Measurements from ENCODE around the gene TRAF4. TPM values are rescaled to one million over a fixed set of nuclear protein-coding genes. Genes with fewer than 3 reads are reported as not detected.

Gene TRAF4, protein sequence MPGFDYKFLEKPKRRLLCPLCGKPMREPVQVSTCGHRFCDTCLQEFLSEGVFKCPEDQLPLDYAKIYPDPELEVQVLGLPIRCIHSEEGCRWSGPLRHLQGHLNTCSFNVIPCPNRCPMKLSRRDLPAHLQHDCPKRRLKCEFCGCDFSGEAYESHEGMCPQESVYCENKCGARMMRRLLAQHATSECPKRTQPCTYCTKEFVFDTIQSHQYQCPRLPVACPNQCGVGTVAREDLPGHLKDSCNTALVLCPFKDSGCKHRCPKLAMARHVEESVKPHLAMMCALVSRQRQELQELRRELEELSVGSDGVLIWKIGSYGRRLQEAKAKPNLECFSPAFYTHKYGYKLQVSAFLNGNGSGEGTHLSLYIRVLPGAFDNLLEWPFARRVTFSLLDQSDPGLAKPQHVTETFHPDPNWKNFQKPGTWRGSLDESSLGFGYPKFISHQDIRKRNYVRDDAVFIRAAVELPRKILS
- total RNA-seq: 10 to 100 TPM; 44.9 to 45.1 TPM

DNA sequence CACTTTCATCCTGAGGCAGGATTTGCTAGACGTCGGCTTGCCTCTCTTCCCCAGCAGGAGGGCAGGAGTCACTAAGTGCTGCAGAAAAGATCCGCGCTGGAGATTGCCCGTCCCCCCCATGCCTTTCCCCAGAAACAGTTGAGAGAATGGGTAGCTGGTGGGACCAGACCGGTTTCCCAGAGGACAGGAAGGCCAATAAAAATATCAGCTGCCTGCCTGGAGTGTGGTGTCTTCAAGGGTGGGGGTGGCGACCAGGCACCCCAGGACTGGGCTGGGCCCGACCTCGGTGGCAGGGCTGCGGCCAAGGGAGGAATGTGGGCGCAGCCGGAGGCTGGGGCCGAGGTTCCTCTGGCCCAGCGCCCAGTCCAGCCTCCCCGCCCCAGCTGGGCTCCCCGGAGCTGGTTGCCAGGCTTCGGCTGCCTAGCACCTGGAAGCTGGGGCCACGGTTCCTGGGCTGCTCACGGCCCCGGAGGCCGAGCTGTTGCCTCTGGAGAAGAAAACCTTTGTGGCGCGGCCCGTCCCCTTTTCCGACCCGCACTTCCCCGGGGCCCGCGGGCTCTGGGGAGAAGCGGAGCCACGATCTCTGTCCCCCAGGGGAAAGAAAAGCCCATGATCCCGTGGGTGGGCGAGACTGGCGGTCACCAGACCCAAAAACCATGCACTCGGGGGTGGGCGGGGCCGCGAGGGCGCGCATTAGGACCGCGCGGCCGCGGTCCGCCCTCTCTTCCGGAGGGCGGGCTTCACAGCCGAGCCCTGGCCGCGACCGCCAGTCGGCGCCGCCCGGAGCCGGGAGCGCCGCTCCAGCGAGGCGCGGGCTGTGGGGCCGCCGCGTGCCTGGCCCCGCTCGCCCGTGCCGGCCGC is at the start of gene TRAF4:
TRAF4 (plus strand) TSS at position 769 of the 861 bp plus-strand sequence. CDS start 102 bp downstream, outside the sequence.
- peaks cover 2% of the 10 kb centered on the region for H3K9me3 Mint-ChIP-seq
- H3K4me1 Mint-ChIP-seq: peaks cover 42% of the 10 kb centered on the region
- no peaks in the 10 kb centered on the region for H3K27me3 Mint-ChIP-seq
- peak within 1 kb of the TSS; percentile 89 for H3K4me3 Mint-ChIP-seq
- peaks cover 13% of the 10 kb centered on the region for H3K36me3 Mint-ChIP-seq (ENCODE audit: low read depth)
- ChIA-PET CTCF (interaction anchor here (0.6 to 20.1 kb wide), 4 partner anchors 8 to 159 kb away, joined by 3 to 420 read pairs (median 4); partner anchors contain the start of genes DHRS13, NEK8 and TLCD1), POLR2A (interaction anchor here (1.0 kb wide), 1 partner anchor 17 kb away, joined by 3 read pairs; no protein-coding TSS in a partner anchor)
- peak within 1 kb of the TSS; percentile 94 for H3K27ac Mint-ChIP-seq
- peak; percentile 77 for DNase-seq

DNA sequence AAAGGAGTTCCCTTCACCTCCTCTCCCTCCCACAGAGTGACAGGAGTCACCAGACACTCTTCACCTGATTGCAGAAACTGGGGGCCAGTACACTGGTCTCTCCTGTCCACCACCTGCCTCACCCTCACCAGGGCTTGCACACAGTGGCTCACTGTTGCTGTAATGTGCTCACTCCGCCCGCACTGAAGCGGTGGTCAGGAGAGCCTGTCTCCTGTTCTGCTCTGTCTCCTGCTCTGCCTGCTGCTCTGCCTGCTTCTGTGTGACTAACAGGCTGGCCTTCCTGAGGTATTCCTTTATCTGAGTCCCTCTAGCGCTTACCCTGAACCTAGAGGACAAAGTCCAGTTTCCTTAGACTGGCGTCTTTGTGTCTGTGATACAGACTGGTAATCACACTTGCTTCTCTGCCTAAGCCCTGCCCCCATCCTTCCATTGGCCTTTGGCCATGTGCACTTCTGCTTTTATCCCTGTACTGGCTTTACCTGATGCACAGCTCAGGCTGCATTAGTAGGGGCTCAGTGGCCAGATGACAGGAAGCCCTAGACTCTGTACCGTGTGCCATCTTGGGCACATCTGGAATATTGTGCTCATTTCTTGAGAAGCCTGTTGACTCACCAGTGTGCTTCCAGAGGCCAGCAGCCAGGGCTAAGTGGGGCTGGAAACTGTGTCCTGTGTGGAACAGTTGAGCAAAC is 45.4 kb upstream of the TRAF4 start:
- H3K27ac Mint-ChIP-seq: no peak overlapping the region
- ChIA-PET CTCF (interaction anchor here (0.6 kb wide), 1 partner anchor 26 kb away, joined by 3 read pairs; no protein-coding TSS in a partner anchor), POLR2A (interaction anchor here (0.6 kb wide), 1 partner anchor 10 kb away, joined by 4 read pairs; no protein-coding TSS in a partner anchor)
- DNase-seq: no peak
- no peaks in the 10 kb centered on the region for H3K27me3 Mint-ChIP-seq
- H3K9me3 Mint-ChIP-seq: no peaks in the 10 kb centered on the region
- H3K4me1 Mint-ChIP-seq: no peaks in the 10 kb centered on the region
- H3K4me3 Mint-ChIP-seq: no peak overlapping the region
- H3K36me3 Mint-ChIP-seq (ENCODE audit: low read depth): peaks cover 64% of the 10 kb centered on the region

DNA sequence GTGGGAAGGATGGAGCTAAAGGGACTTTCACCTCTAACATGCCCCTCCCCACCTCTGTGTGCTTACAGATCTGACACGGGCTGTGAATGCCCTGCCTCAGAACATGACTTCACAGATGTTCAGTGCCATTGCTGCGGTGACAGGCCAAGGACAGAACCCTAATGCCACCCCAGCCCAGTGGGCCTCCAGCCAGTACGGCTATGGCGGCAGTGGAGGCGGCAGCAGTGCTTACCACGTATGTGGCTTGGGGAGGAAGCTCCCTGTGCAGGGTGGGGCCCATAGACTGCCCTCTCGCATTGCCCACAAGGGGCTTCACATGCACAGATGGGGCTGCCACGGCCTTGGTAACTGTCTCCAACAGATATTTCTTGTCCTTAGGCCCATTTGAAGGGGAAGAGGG is 43.5 kb upstream of the TRAF4 start:
- H3K27me3 Mint-ChIP-seq: no peaks in the 10 kb centered on the region
- DNase-seq: no peak
- CTCF ChIA-PET: interaction anchor here (0.7 kb wide), 2 partner anchors 50 to 51 kb away, joined by 3 read pairs; no protein-coding TSS in a partner anchor
- H3K27ac Mint-ChIP-seq: no peak overlapping the region
- H3K36me3 Mint-ChIP-seq (ENCODE audit: low read depth): peaks cover 57% of the 10 kb centered on the region
- POLR2A ChIA-PET: no interaction called here
- H3K4me3 Mint-ChIP-seq: no peak overlapping the region
- H3K9me3 Mint-ChIP-seq: no peaks in the 10 kb centered on the region
- no peaks in the 10 kb centered on the region for H3K4me1 Mint-ChIP-seq

DNA sequence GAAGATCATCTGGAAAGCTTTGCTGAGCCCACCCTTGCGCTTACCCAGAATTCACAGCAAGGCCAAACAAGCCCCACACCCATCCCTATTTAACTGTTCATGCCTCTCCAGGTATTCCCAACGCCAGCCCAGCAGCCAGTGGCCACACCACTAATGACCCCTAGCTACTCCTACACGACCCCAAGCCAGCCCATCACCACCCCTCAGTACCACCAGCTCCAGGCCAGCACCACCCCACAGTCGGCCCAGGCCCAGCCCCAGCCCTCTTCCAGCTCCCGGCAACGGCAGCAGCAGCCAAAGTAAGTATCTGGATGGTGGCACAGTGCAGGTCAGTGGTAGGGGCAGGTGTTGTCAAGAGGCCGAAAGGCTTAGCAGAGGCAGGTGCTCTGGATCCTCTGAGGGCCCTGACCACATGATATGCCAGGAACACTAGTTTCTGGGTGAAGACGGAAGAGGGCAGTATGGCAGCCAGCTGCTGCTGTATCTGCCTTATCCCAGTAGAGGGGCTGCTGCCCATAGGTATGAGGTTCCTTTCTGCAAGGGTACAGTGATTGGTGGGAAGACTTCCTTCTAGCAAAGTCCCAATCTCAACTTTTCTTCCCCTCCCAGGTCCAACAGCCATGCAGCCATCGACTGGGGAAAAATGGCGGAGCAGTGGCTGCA is 42.9 kb upstream of the TRAF4 start:
- POLR2A ChIA-PET: no interaction called here
- Mint-ChIP-seq H3K27me3 (no peaks in the 10 kb centered on the region), H3K9me3 (no peaks in the 10 kb centered on the region), H3K27ac (no peak overlapping the region), H3K4me1 (peaks cover 1% of the 10 kb centered on the region), H3K4me3 (no peak overlapping the region), H3K36me3 (ENCODE audit: low read depth) (peaks cover 54% of the 10 kb centered on the region)
- no peak for DNase-seq
- CTCF ChIA-PET: interaction anchor here (0.7 kb wide), 1 partner anchor 50 kb away, joined by 3 read pairs; no protein-coding TSS in a partner anchor

DNA sequence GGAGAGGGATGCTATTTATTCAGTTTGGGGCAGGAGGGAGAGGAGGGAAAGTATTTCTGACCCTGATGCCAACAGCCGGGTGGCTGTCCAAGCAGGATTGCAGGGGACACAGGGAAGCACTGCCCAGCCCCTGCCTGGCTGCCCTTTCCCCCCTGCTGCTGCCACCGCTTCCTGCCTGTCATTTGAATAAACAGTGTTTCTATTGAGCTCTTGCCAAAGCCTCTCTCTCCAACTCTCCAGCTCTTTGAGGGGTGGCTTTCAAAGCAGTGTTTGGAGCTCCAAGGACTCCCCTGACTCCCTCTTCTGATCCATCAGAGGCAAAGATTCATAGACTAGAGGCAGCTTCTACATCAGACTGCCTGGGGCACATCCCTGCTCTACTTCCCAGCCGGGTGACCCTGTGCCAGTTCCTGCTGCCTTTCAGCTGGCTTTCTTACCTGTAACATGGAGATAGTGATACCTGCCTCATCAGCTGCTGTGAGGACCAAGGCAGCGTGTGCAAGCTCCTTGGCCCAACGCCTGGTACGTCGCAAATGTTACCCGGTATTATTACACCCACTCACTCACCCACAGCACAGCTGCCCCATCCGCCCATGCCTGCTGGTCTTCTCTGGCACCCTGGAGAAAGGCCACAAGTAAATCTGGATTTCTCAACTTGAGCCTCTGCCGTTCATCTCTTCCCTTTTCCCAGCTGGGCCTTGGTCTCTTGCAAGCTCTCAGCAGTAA is 41.6 kb upstream of the TRAF4 start:
- Mint-ChIP-seq H3K9me3 (no peaks in the 10 kb centered on the region), H3K27ac (no peak overlapping the region), H3K27me3 (no peaks in the 10 kb centered on the region), H3K4me1 (peaks cover 1% of the 10 kb centered on the region), H3K36me3 (ENCODE audit: low read depth) (peaks cover 45% of the 10 kb centered on the region), H3K4me3 (no peak overlapping the region)
- ChIA-PET POLR2A (no interaction called here), CTCF (interaction anchor here (0.7 to 1.3 kb wide), 4 partner anchors 9 to 25 kb away, joined by 3 to 5 read pairs (median 4); partner anchors contain the start of gene PROCA1)
- no peak for DNase-seq

DNA sequence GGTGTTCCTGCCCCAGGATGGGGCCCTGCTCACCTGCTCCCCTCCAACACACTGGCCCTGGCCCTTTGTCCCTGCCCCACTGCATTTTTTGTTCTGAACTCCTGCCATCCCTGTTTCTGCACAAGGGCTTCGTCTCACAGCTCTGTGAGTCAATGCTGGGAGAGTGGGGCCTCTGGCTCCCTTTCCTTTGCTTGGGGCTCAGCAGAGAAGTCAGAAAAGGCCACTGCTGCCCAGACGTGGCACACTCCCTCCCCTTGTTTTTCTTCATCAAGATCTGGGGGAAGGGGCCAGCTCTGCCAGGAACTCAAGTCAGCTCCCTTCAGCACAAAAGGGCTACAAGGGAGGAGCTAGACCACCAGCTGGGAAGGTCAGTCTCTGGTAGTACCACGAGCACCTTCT is 41.1 kb upstream of the TRAF4 start:
- no peaks in the 10 kb centered on the region for H3K27me3 Mint-ChIP-seq
- H3K27ac Mint-ChIP-seq: no peak overlapping the region
- CTCF ChIA-PET: interaction anchor here (0.7 to 1.3 kb wide), 4 partner anchors 9 to 25 kb away, joined by 3 to 5 read pairs (median 4); partner anchors contain the start of gene PROCA1
- H3K36me3 Mint-ChIP-seq (ENCODE audit: low read depth): peaks cover 40% of the 10 kb centered on the region
- H3K4me1 Mint-ChIP-seq: peaks cover 1% of the 10 kb centered on the region
- no peaks in the 10 kb centered on the region for H3K9me3 Mint-ChIP-seq
- POLR2A ChIA-PET: no interaction called here
- DNase-seq: no peak
- H3K4me3 Mint-ChIP-seq: no peak overlapping the region

DNA sequence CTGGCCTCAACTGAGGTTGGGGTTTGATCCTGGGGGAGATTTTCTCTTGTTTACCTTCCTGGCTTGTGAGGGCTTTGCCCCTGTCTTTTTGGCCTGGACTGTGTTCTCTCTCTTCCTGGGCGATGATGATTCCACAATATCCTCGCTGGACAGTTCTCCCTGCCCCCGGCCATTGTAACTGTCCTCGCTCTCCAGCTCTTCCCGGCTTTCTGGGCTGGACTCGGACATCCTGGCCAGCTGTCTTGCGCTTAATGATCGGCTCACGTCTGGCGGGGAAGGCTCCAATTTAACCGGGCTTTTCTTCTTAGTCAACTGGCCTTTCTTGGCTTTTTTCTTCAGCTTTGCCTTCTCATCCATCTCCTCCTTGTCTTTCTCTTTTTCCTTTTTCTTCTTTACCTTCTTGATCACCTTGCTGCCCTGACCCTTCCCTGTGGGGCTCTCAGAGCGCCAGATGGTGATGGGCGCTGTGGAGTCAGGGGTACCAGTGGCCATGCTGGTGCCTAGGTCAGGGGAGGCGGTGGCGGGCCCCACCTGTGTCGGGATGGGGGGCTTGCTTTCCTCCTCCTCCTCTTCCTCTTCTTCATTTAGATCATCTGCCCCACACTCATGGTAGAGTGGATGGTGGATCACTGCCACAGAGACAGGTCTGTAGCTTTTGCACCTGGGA is 40.1 kb upstream of the TRAF4 start:
- Mint-ChIP-seq H3K4me3 (no peak overlapping the region), H3K4me1 (peaks cover 1% of the 10 kb centered on the region), H3K27me3 (no peaks in the 10 kb centered on the region), H3K27ac (no peak overlapping the region), H3K9me3 (no peaks in the 10 kb centered on the region), H3K36me3 (ENCODE audit: low read depth) (peaks cover 37% of the 10 kb centered on the region)
- DNase-seq: no peak
- CTCF ChIA-PET: interaction anchor here (1.0 to 1.6 kb wide), 3 partner anchors 23 to 61 kb away, joined by 3 to 4 read pairs (median 4); no protein-coding TSS in a partner anchor
- POLR2A ChIA-PET: no interaction called here

DNA sequence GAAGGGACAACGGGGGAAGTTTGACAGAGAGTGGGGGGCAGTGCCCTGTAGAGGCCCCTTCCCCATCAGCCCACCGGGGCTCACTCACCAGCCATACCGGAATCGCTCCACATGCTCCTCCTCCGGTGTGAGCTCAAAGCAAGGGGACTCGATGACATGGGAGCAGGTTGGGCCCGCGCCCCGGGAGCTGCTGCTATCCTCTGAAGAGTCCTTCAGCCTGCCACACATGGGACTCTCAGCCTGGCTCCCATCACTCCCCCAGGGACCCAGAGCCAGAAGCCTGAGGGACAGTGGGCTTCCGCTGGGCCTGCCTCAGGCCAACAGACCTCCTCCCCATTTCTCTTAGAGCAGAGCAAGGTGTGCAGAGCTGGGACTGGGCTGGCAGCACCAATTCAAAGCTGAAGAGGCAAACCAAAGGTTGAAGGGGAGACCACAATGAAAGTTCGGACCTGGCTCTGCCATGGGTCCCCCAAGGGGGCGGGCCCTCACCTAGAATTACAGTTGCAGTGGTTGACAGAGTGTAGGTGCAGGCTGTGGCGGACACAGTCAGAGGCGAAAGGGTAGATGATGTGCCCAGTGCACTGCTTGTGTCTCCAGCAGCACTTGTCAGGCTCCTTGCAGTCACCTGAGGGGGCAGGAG is 39.5 kb upstream of the TRAF4 start:
- no peak overlapping the region for H3K4me3 Mint-ChIP-seq
- H3K27me3 Mint-ChIP-seq: no peaks in the 10 kb centered on the region
- POLR2A ChIA-PET: no interaction called here
- H3K36me3 Mint-ChIP-seq (ENCODE audit: low read depth): peaks cover 31% of the 10 kb centered on the region
- DNase-seq: no peak
- no peaks in the 10 kb centered on the region for H3K9me3 Mint-ChIP-seq
- H3K4me1 Mint-ChIP-seq: peaks cover 1% of the 10 kb centered on the region
- CTCF ChIA-PET: interaction anchor here (1.0 to 1.6 kb wide), 3 partner anchors 23 to 61 kb away, joined by 3 to 4 read pairs (median 4); no protein-coding TSS in a partner anchor
- H3K27ac Mint-ChIP-seq: no peak overlapping the region

DNA sequence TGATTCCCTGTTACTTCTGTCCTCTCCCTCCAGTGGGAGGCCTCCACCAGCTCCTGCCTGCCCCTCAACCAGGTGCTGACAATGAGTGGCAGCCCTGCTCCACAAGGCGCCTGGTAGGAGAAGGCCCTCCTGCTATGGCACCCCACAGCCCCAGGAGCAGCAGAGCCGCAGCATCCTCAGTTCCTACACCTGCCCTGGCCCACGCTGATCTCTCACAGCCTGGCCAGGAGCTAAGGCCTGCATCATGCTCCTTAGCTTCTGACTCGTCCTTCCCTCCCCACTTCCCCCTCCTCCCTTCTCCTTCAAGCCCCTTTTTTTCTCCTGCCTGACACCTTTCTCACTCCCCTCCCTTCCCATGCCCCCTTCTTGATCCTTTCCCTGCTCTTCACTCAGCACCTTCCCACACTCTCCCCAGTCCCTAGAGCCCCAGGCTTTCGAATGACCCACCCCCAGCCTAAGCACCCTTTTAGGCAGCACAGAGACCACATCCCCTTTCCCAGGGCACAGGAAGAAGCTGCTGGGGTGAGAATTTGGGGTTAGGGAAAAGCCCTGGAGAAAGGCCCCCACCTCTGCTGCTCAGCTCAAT is 38.6 kb upstream of the TRAF4 start:
- H3K27me3 Mint-ChIP-seq: no peaks in the 10 kb centered on the region
- H3K27ac Mint-ChIP-seq: no peak overlapping the region
- DNase-seq: no peak
- H3K36me3 Mint-ChIP-seq (ENCODE audit: low read depth): peaks cover 23% of the 10 kb centered on the region
- no peaks in the 10 kb centered on the region for H3K9me3 Mint-ChIP-seq
- CTCF ChIA-PET: interaction anchor here (1.6 kb wide), 1 partner anchor 56 kb away, joined by 4 read pairs; no protein-coding TSS in a partner anchor
- H3K4me1 Mint-ChIP-seq: peaks cover 3% of the 10 kb centered on the region
- no peak overlapping the region for H3K4me3 Mint-ChIP-seq
- POLR2A ChIA-PET: no interaction called here

DNA sequence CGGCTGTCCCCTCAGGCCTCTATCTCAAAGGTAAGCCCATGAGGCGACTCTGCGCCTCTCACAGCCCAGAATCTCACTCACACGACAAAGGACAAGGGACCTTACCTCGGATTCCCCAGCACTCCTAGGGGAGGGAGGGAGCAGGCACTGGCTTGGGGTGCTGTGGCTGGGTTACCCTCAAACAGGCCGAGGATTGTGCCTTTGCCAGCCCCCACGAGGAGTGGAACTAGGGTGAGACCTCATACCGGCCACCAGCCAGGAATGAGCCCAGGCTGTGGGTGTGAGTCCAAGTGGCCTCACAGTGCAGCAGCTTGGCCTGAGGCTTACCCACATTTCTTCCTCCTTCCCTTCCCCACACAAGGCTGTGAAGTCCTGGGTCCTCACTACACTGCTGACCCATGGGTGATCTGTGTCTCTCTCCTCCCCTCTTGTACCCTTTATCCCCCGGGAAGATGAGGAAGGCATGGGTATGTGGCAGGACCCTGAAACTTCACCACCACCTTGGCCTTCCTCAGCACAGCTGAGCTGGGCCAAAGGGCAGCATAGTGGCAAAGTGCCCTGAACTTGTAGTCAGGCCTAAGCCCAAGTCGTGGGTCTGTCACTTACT is 38.0 kb upstream of the TRAF4 start:
- Mint-ChIP-seq H3K27ac (no peak overlapping the region), H3K4me3 (no peak overlapping the region), H3K9me3 (no peaks in the 10 kb centered on the region), H3K36me3 (ENCODE audit: low read depth) (peaks cover 22% of the 10 kb centered on the region), H3K4me1 (peaks cover 7% of the 10 kb centered on the region), H3K27me3 (no peaks in the 10 kb centered on the region)
- ChIA-PET POLR2A (no interaction called here), CTCF (interaction anchor here (1.0 kb wide), 1 partner anchor 9 kb away, joined by 3 read pairs; no protein-coding TSS in a partner anchor)
- DNase-seq: no peak
